ENCODE results near the gene MRPL1. TPM values are rescaled to one million over a fixed set of nuclear protein-coding genes. Genes with fewer than 3 reads are reported as not detected.

The MRPL1 gene
- total RNA-seq, 1 donor from 2014 or later = 24.9 TPM

Other genes with a start within 250 kb of the MRPL1 start
- gene CNOT6L, start 43.5 kb upstream of the MRPL1 start, total RNA-seq = 62.5 TPM
- 9.7 TPM for gene FRAS1, start 194.5 kb downstream of the MRPL1 start, total RNA-seq

Data from sciatic nerve (tissue), 1 donor.